Mesothelial cell of epicardium (in vitro differentiated cells): ENCODE results near the gene ZSCAN32. TPM values are rescaled to one million over a fixed set of nuclear protein-coding genes. Genes with fewer than 3 reads are reported as not detected.

ENCODE experiments used
- DNase-seq, 2 experiments: peaks; one replicate each; pipeline ENCODE4 v3.0.0; 2021; ENCODE audit warnings: low spot score in 2 of 2; ENCODE audit not compliant: unreplicated experiment in 2 of 2
- H3K27ac Mint-ChIP-seq: 2 replicates; pipeline ENCODE4 v1.8.0; 2021; ENCODE audit warnings: mixed read lengths
- H3K27me3 Mint-ChIP-seq: 2 replicates; pipeline ENCODE4 v1.8.0; 2021; ENCODE audit warnings: low read depth, mixed read lengths
- H3K36me3 Mint-ChIP-seq: 2 replicates; pipeline ENCODE4 v1.8.0; 2021; ENCODE audit warnings: mixed read lengths
- H3K4me1 Mint-ChIP-seq: 2 replicates; pipeline ENCODE4 v1.8.0; 2021; ENCODE audit warnings: mixed read lengths
- H3K4me3 Mint-ChIP-seq: 2 replicates; pipeline ENCODE4 v1.8.0; 2021; ENCODE audit warnings: mild to moderate bottlenecking, moderate library complexity, mixed read lengths
- H3K9me3 Mint-ChIP-seq: 2 replicates; pipeline ENCODE4 v1.8.0; 2021; ENCODE audit warnings: mixed read lengths
- total RNA-seq: library from RNA; stranded (reverse); gene quantifications from 3 replicates; pipeline ENCODE4 v1.2.1, GENCODE V29; 2021
- TF ChIP-seq, protein P1 (sequence below): fragments of 200-600 bp; sonication (generic); IDR thresholded peaks from one replicate; pipeline ENCODE4 v1.5.0; 2021; ENCODE audit warnings: antibody characterized with exemption; ENCODE audit not compliant: unreplicated experiment

Gene ZSCAN32
- total RNA-seq, 1 donor from 2014 or later, result 18.4 TPM

DNA sequence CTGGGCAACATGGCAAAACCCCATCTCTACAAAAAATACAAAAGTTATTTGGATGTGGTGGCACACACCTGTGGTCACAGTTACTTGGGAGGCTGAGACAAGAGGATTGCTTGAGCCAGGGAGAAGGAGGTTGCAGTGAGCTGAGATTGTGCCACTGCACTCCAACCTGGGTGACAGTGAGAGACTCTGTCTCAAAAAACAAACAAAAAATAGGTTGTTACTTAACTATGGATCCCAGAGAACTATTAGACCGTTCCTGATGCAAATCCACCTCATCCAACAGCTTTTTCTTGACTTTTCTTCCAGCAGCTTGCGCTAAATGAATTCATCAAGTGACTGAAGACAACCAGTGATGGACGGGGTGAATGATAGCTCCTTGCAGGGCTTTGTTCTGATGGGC is 45.2 kb downstream of the ZSCAN32 start, which contains the start of gene OR2C1:
Gene OR2C1, plus strand, starts transcription at position 301 of the 400 bp plus-strand sequence. Its CDS starts 52 bp downstream, at position 353.
- TF ChIP-seq, protein P1, sequence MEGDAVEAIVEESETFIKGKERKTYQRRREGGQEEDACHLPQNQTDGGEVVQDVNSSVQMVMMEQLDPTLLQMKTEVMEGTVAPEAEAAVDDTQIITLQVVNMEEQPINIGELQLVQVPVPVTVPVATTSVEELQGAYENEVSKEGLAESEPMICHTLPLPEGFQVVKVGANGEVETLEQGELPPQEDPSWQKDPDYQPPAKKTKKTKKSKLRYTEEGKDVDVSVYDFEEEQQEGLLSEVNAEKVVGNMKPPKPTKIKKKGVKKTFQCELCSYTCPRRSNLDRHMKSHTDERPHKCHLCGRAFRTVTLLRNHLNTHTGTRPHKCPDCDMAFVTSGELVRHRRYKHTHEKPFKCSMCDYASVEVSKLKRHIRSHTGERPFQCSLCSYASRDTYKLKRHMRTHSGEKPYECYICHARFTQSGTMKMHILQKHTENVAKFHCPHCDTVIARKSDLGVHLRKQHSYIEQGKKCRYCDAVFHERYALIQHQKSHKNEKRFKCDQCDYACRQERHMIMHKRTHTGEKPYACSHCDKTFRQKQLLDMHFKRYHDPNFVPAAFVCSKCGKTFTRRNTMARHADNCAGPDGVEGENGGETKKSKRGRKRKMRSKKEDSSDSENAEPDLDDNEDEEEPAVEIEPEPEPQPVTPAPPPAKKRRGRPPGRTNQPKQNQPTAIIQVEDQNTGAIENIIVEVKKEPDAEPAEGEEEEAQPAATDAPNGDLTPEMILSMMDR, result no peak
- H3K36me3 Mint-ChIP-seq, result peaks cover 2% of the 10 kb centered on the region
- no peaks in the 10 kb centered on the region for H3K4me1 Mint-ChIP-seq
- H3K27ac Mint-ChIP-seq, result no peak within 1 kb of the TSS
- H3K27me3 Mint-ChIP-seq, result no peaks in the 10 kb centered on the region
- DNase-seq, result no peak
- H3K9me3 Mint-ChIP-seq, result peaks cover 45% of the 10 kb centered on the region
- no peak within 1 kb of the TSS for H3K4me3 Mint-ChIP-seq

DNA sequence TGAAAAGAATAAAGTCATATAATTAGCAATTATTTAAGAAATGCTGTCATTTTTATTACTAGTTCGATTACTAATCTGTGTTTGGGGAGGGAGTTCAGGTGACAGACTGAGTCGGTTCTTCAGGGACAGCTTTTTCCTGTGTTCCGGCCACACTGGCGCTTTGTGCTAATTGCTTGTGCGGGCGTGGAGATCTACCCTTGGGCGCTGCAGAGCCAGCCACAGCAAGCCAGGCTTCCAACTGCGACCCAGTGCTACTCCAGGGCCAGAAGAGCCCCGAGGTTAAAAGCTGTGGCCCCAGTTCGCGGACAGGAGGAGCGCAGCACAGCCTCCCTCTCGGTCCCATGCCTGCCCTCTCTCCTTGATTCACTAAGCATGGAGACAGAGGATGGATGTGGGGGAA is 51.6 kb downstream of the ZSCAN32 start:
- Mint-ChIP-seq H3K4me3 (no peak overlapping the region), H3K4me1 (no peaks in the 10 kb centered on the region), H3K27ac (no peak overlapping the region), H3K36me3 (no peaks in the 10 kb centered on the region), H3K9me3 (peaks cover 24% of the 10 kb centered on the region), H3K27me3 (no peaks in the 10 kb centered on the region)
- DNase-seq, result no peak
- TF ChIP-seq, protein P1, result no peak

DNA sequence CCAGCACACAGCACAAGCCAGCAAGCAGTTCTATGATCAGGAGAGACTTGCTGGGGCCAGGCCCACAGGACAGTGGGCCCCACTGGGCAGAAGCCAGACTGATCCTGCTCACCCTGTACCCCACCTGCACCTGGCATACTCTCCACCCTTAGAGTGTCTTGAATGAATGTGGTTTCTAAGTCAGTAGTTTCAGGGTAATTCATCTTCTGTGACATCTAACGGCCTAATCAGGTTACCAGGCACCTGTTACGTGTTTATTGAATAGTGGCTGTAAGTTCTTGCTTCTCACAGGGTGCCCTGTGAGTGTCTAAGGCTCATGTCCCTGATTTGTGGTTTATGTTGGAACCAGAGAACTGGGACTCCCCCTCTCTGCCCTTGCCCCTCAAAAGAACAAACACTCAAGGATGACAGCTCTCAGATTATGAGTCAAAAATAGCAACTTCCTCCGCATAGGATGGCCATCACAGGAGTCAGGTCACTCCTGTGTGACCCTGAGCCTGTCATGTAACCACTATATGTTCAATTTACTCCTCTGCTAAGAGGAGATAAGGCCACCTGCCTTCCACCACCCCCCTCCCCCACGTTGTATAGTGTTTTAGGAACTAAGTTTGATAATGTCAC is 52.1 kb downstream of the ZSCAN32 start:
- H3K4me1 Mint-ChIP-seq, result no peaks in the 10 kb centered on the region
- H3K27me3 Mint-ChIP-seq, result no peaks in the 10 kb centered on the region
- H3K36me3 Mint-ChIP-seq, result no peaks in the 10 kb centered on the region
- TF ChIP-seq, protein P1, result no peak
- no peak for DNase-seq
- no peak overlapping the region for H3K4me3 Mint-ChIP-seq
- H3K9me3 Mint-ChIP-seq, result peaks cover 23% of the 10 kb centered on the region
- no peak overlapping the region for H3K27ac Mint-ChIP-seq

GRCh38 chr16:3347586-3347985 is 53.2 kb downstream of the ZSCAN32 start:
- Mint-ChIP-seq H3K9me3 (peaks cover 26% of the 10 kb centered on the region), H3K27me3 (no peaks in the 10 kb centered on the region), H3K27ac (no peak overlapping the region), H3K4me1 (no peaks in the 10 kb centered on the region), H3K36me3 (no peaks in the 10 kb centered on the region), H3K4me3 (no peak overlapping the region)
- TF ChIP-seq, protein P1, result no peak
- DNase-seq, result no peak

- Mint-ChIP-seq H3K36me3 (no peaks in the 10 kb centered on the region), H3K4me1 (no peaks in the 10 kb centered on the region), H3K4me3 (no peak overlapping the region), H3K27me3 (no peaks in the 10 kb centered on the region), H3K27ac (no peak overlapping the region), H3K9me3 (peaks cover 22% of the 10 kb centered on the region)
- DNase-seq, result no peak
- TF ChIP-seq, protein P1, result no peak
Observed at GRCh38 chr16:3346041-3346440, 54.8 kb downstream of the ZSCAN32 start.

Other genes starting within 250 kb of the ZSCAN32 start
- not detected in 3 replicates for gene OR1F1, start 212.8 kb downstream of the ZSCAN32 start, total RNA-seq
- gene ZNF200, start 165.8 kb downstream of the ZSCAN32 start, total RNA-seq, result 8.0 to 8.6 TPM (median 8.3 TPM) in 3 replicates
- gene MEFV, start 144.4 kb downstream of the ZSCAN32 start, total RNA-seq, result 0.20 TPM in 1 of 3 replicates, not detected in the others
- 43.5 to 45.5 TPM (median 44.9 TPM) in 3 replicates for gene ZNF263, start 117.5 kb downstream of the ZSCAN32 start, total RNA-seq
- 6.9 to 8.1 TPM (median 7.6 TPM) in 3 replicates for gene TIGD7, start 95.6 kb downstream of the ZSCAN32 start, total RNA-seq
- 51.3 to 53.4 TPM (median 51.7 TPM) in 3 replicates for gene ZNF75A, start 95.5 kb downstream of the ZSCAN32 start, total RNA-seq
- 0.35 to 0.63 TPM (median 0.47 TPM) in 3 replicates for gene OR2C1, start 45.1 kb downstream of the ZSCAN32 start, total RNA-seq
- gene ZNF174, start 211 bp upstream of the ZSCAN32 start, total RNA-seq, result 18.1 to 19.3 TPM (median 19.3 TPM) in 3 replicates
- gene ZNF597, start 42.5 kb upstream of the ZSCAN32 start, total RNA-seq, result 3.5 to 3.9 TPM (median 3.6 TPM) in 3 replicates
- gene NAA60, start 42.7 kb upstream of the ZSCAN32 start, total RNA-seq, result 49.7 to 52.2 TPM (median 50.6 TPM) in 3 replicates
- not detected in 3 replicates for gene C16orf90, start 94.5 kb upstream of the ZSCAN32 start, total RNA-seq
- 30.1 to 36.4 TPM (median 36.0 TPM) in 3 replicates for gene CLUAP1, start 100.0 kb upstream of the ZSCAN32 start, total RNA-seq
- 0.04 to 0.13 TPM in 2 of 3 replicates, not detected in the other for gene NLRC3, start 176.4 kb upstream of the ZSCAN32 start, total RNA-seq
- 11.0 to 12.0 TPM (median 11.1 TPM) in 3 replicates for gene SLX4, start 210.6 kb upstream of the ZSCAN32 start, total RNA-seq